H9 (cell line): Measurements from ENCODE around the gene ZFP91. TPM values are rescaled to one million over a fixed set of nuclear protein-coding genes. Genes with fewer than 3 reads are reported as not detected.

Experiments used
- DNase-seq: peaks from one replicate; pipeline ENCODE4 v3.0.0-alpha.2; 2017
- H2AFZ ChIP-seq: one replicate; pipeline ENCODE4 v1.6.1; 2013; ENCODE audit warnings: mild to moderate bottlenecking, low read length, control low read depth, moderate library complexity
- H2AK5ac ChIP-seq: 2 replicates; pipeline ENCODE4 v1.6.1; 2013; ENCODE audit warnings: low read length, control low read depth, mixed read lengths; ENCODE audit not compliant: insufficient read length
- H2BK120ac ChIP-seq: one replicate; pipeline ENCODE4 v1.6.1; 2013; ENCODE audit warnings: low read depth, mild to moderate bottlenecking, low read length, control low read depth, inconsistent platforms; ENCODE audit not compliant: poor library complexity, severe bottlenecking
- H2BK12ac ChIP-seq: 2 replicates; pipeline ENCODE4 v1.6.1; 2013; ENCODE audit warnings: low read length, control low read depth, mixed read lengths, low read depth; ENCODE audit not compliant: insufficient read length
- H2BK15ac ChIP-seq: 2 replicates; pipeline ENCODE4 v1.6.1; 2013; ENCODE audit warnings: low read depth, low read length, control low read depth
- H2BK20ac ChIP-seq: one replicate; pipeline ENCODE4 v1.6.1; 2013; ENCODE audit warnings: low read depth, mild to moderate bottlenecking, low read length, control low read depth, inconsistent platforms; ENCODE audit not compliant: poor library complexity, severe bottlenecking
- H2BK5ac ChIP-seq: 2 replicates; pipeline ENCODE4 v1.6.1; 2013; ENCODE audit warnings: low read length, control low read depth, mixed read lengths; ENCODE audit not compliant: insufficient read length
- H3K14ac ChIP-seq: 2 replicates; pipeline ENCODE4 v1.6.1; 2013; ENCODE audit warnings: low read length, control low read depth; ENCODE audit not compliant: insufficient read depth
- H3K18ac ChIP-seq: 2 replicates; pipeline ENCODE4 v1.6.1; 2013; ENCODE audit warnings: low read depth, mild to moderate bottlenecking, mixed read lengths, low read length, control low read depth; ENCODE audit not compliant: insufficient read length
- H3K23ac ChIP-seq: 2 replicates; pipeline ENCODE4 v1.6.1; 2013; ENCODE audit warnings: low read length, control low read depth, mixed read lengths, low read depth; ENCODE audit not compliant: insufficient read length
- H3K23me2 ChIP-seq: 2 replicates; pipeline ENCODE4 v1.6.1; 2013; ENCODE audit warnings: low read depth, mild to moderate bottlenecking, mixed read lengths, low read length, control low read depth; ENCODE audit not compliant: insufficient read length, poor library complexity, severe bottlenecking
- H3K27ac ChIP-seq: 2 replicates; pipeline ENCODE4 v1.5.1; 2013; ENCODE audit warnings: low read length, control low read depth, mixed read lengths, low read depth; ENCODE audit not compliant: insufficient read length
- H3K27me3 ChIP-seq: 2 replicates; pipeline ENCODE4 v1.6.1; 2013; ENCODE audit warnings: low read length, control low read depth, inconsistent platforms; ENCODE audit not compliant: insufficient read depth
- H3K4ac ChIP-seq: 2 replicates; pipeline ENCODE4 v1.6.1; 2013; ENCODE audit warnings: low read depth, mild to moderate bottlenecking, control low read depth, inconsistent platforms, low read length, moderate library complexity
- H3K4me1 ChIP-seq: 2 replicates; pipeline ENCODE4 v1.6.1; 2013; ENCODE audit warnings: low read length, control low read depth, inconsistent platforms; ENCODE audit not compliant: insufficient read depth
- H3K4me2 ChIP-seq: 2 replicates; pipeline ENCODE4 v1.6.1; 2013; ENCODE audit warnings: low read length, control low read depth, mixed read lengths; ENCODE audit not compliant: insufficient read length, insufficient read depth
- H3K56ac ChIP-seq: 2 replicates; pipeline ENCODE4 v1.6.1; 2013; ENCODE audit warnings: low read depth, mild to moderate bottlenecking, mixed read lengths, low read length, control low read depth; ENCODE audit not compliant: insufficient read length
- H3K79me1 ChIP-seq: 2 replicates; pipeline ENCODE4 v1.6.1; 2013; ENCODE audit warnings: low read depth, mild to moderate bottlenecking, moderate library complexity, low read length, control low read depth, inconsistent platforms; ENCODE audit not compliant: insufficient read depth, poor library complexity, severe bottlenecking
- H3K79me2 ChIP-seq: 2 replicates; pipeline ENCODE4 v1.6.1; 2013; ENCODE audit warnings: low read length, control low read depth, inconsistent platforms; ENCODE audit not compliant: insufficient read depth
- H3K9ac ChIP-seq: 2 replicates; pipeline ENCODE4 v1.6.1; 2013; ENCODE audit warnings: low read length, control low read depth, mixed read lengths; ENCODE audit not compliant: insufficient read length; ENCODE audit errors: extremely low read depth
- H3K9me3 ChIP-seq: one replicate; pipeline ENCODE4 v1.6.1; 2013; ENCODE audit warnings: low read depth, low read length, inconsistent platforms; ENCODE audit not compliant: control insufficient read depth
- H3T11ph ChIP-seq: one replicate; pipeline ENCODE4 v1.6.1; 2013; ENCODE audit warnings: mild to moderate bottlenecking, low read length, control low read depth, inconsistent platforms
- H4K20me1 ChIP-seq: one replicate; pipeline ENCODE4 v1.6.1; 2013; ENCODE audit not compliant: control insufficient read depth, insufficient read length, insufficient read depth
- H4K5ac ChIP-seq: 2 replicates; pipeline ENCODE4 v1.6.1; 2013; ENCODE audit warnings: low read depth, mild to moderate bottlenecking, mixed read lengths, low read length, control low read depth; ENCODE audit not compliant: insufficient read length
- H4K8ac ChIP-seq: replicated peaks from 2 replicates; pipeline ENCODE4 v1.6.1; 2013; ENCODE audit warnings: low read length, control low read depth, mixed read lengths, low read depth; ENCODE audit not compliant: insufficient read length
- H4K91ac ChIP-seq: 2 replicates; pipeline ENCODE4 v1.6.1; 2013; ENCODE audit warnings: low read depth, mild to moderate bottlenecking, moderate library complexity, mixed read lengths, low read length, control low read depth; ENCODE audit not compliant: insufficient read length
- H3K27ac Mint-ChIP-seq, 3 experiments: 2 replicates in 2 of 3; 3 replicates in 1 of 3; pipeline ENCODE4 v1.8.0; 2020 to 2021; ENCODE audit warnings: mixed read lengths in 3 of 3, mild to moderate bottlenecking in 1 of 3, moderate library complexity in 1 of 3
- H3K27me3 Mint-ChIP-seq: 2 replicates; pipeline ENCODE4 v1.8.0; 2021; ENCODE audit warnings: low read depth, mild to moderate bottlenecking, moderate library complexity, mixed read lengths
- H3K36me3 Mint-ChIP-seq, 3 experiments: 2 replicates in 2 of 3; 3 replicates in 1 of 3; pipeline ENCODE4 v1.8.0; 2020 to 2021; ENCODE audit warnings: low read depth in 3 of 3, mixed read lengths in 3 of 3; ENCODE audit not compliant: insufficient read depth in 1 of 3
- H3K4me1 Mint-ChIP-seq, 2 experiments: 2 replicates each; pipeline ENCODE4 v1.8.0; 2020; ENCODE audit warnings: mixed read lengths in 2 of 2
- H3K4me3 Mint-ChIP-seq, 2 experiments: 2 replicates in 1 of 2; 3 replicates in 1 of 2; pipeline ENCODE4 v1.8.0; 2020 to 2021; ENCODE audit warnings: mild to moderate bottlenecking in 2 of 2, mixed read lengths in 2 of 2, moderate library complexity in 1 of 2
- H3K9me3 Mint-ChIP-seq, 2 experiments: 2 replicates in 1 of 2; 3 replicates in 1 of 2; pipeline ENCODE4 v1.8.0; 2020; ENCODE audit warnings: mild to moderate bottlenecking in 2 of 2, mixed read lengths in 2 of 2, moderate library complexity in 1 of 2
- CTCF ChIP-seq: fragments of 200-600 bp; sonication (generic); conservative IDR thresholded peaks from 3 replicates; pipeline ENCODE4 v1.8.0; 2021; ENCODE audit warnings: antibody characterized with exemption, mild to moderate bottlenecking
- WGBS: extraction: QIAGEN DNeasy Blood & Tissue Kit; methylation state at CpG from one replicate; pipeline ENCODE4 v1.1.7; 2013; ENCODE audit warnings: missing lambda C conversion rate, low lambda C conversion rate, mixed read lengths; ENCODE audit not compliant: insufficient read length; ENCODE audit errors: extremely low coverage; 5-methylcytosine and 5-hydroxymethylcytosine counted together
- total RNA-seq: library from RNA; stranded (reverse); gene quantifications from 2 replicates; pipeline ENCODE4 v1.2.1, GENCODE V29; 2021

The ZFP91 gene
- total RNA-seq, 1 experiment from 2014 or later = 32.9 TPM

- no peak for TF ChIP-seq CTCF
- no peak overlapping the region for H2BK5ac ChIP-seq
- H3K27ac ChIP-seq = no peak overlapping the region
- no peak overlapping the region for H3K18ac ChIP-seq
- no peak overlapping the region for H3K27ac Mint-ChIP-seq
- no peak for DNase-seq
- H4K8ac ChIP-seq = no peak overlapping the region
- H3K79me2 ChIP-seq = no peaks in the 10 kb centered on the region
- H2BK20ac ChIP-seq = no peak overlapping the region
- H3K9me3 ChIP-seq = no peaks in the 10 kb centered on the region
- no peak overlapping the region; the same call in 1 of the 2 replicates for H3K14ac ChIP-seq
- no peak overlapping the region for H3K4me2 ChIP-seq
- H3K4me3 Mint-ChIP-seq = no peak overlapping the region
- peaks cover 11 to 19% of the 10 kb centered on the region in 2 experiments for H3K9me3 Mint-ChIP-seq
- no peaks in the 10 kb centered on the region for H3K4me1 ChIP-seq
- H3K79me1 ChIP-seq = no peaks in the 10 kb centered on the region
- WGBS = no CpG with 5 or more reads among the region's 25 CpGs
- H3K9ac ChIP-seq = no peak overlapping the region
- no peak overlapping the region for H2AK5ac ChIP-seq
- no peak overlapping the region for H3K23ac ChIP-seq
- no peaks in the 10 kb centered on the region for H4K20me1 ChIP-seq
- no peak overlapping the region for H4K5ac ChIP-seq
- H3K4ac ChIP-seq = no peak overlapping the region
- H3K56ac ChIP-seq = no peak overlapping the region
- no peak overlapping the region for H2BK15ac ChIP-seq
- H4K91ac ChIP-seq = no peak overlapping the region
- no peak overlapping the region for H2AFZ ChIP-seq
- H3K27me3 Mint-ChIP-seq = no peaks in the 10 kb centered on the region
- no peak overlapping the region for H3T11ph ChIP-seq
- H2BK12ac ChIP-seq = no peak overlapping the region
- no peaks in the 10 kb centered on the region for H3K4me1 Mint-ChIP-seq
- H3K27me3 ChIP-seq = no peaks in the 10 kb centered on the region
- H3K23me2 ChIP-seq = no peaks in the 10 kb centered on the region
- no peak overlapping the region for H2BK120ac ChIP-seq
- peaks cover 11 to 19% (median 18%) of the 10 kb centered on the region in 3 experiments for H3K36me3 Mint-ChIP-seq
Observed at GRCh38 chr11:58531865-58532341, 47.0 kb upstream of the ZFP91 start.
